HepG2 (cell line): Measurements from ENCODE around the gene WWTR1. TPM values are rescaled to one million over a fixed set of nuclear protein-coding genes. Genes with fewer than 3 reads are reported as not detected.
A peak's percentile ranks its signal among the peaks of the same experiment; 100 is the strongest.

ENCODE experiments used
- ATAD3A ChIP-seq: sonication (generic); formaldehyde crosslinking; IDR thresholded peaks from 2 replicates; pipeline ENCODE4 v1.4.0; 2020; ENCODE audit warnings: missing genetic modification reagents
- DNMT3B ChIP-seq: conservative IDR thresholded peaks from 2 replicates; pipeline ENCODE4 v1.6.1; 2016; ENCODE audit warnings: missing biosample characterization, control low read depth
- ERF ChIP-seq: IDR thresholded peaks from 2 replicates; pipeline ENCODE4 v1.6.1; 2018; ENCODE audit warnings: missing biosample characterization, missing genetic modification reagents
- FOXA3 ChIP-seq: IDR thresholded peaks from 2 replicates; pipeline ENCODE4 v1.6.1; 2016; ENCODE audit warnings: missing genetic modification reagents, missing compliant biosample characterization
- GTF2F1 ChIP-seq: fragments of 150-350 bp; IDR thresholded peaks from 2 replicates; pipeline ENCODE4 v1.6.1; 2014; ENCODE audit warnings: low read length
- HNF4G ChIP-seq, 2 experiments: sonication (generic) in 1 of 2; formaldehyde crosslinking in 1 of 2; IDR thresholded peaks; 2 replicates each; pipeline versions ENCODE4 v1.4.0 to v1.6.1; 2011 to 2020; ENCODE audit warnings: borderline replicate concordance in 2 of 2, low read depth in 2 of 2, mild to moderate bottlenecking in 2 of 2, low read length in 1 of 2, missing genetic modification reagents in 1 of 2, moderate library complexity in 1 of 2
- HNRNPUL1 ChIP-seq: fragments of 200-400 bp; formaldehyde crosslinking; IDR thresholded peaks from 2 replicates; pipeline ENCODE4 v1.6.1; 2017; ENCODE audit warnings: low read depth, mild to moderate bottlenecking, low read length, moderate library complexity
- MED13 ChIP-seq: sonication (generic); formaldehyde crosslinking; IDR thresholded peaks from 2 replicates; pipeline ENCODE4 v1.5.0; 2020; ENCODE audit warnings: missing genetic modification reagents
- NR2C2 ChIP-seq: sonication (generic); formaldehyde crosslinking; IDR thresholded peaks from 2 replicates; pipeline ENCODE4 v1.4.0; 2020; ENCODE audit warnings: missing genetic modification reagents, mild to moderate bottlenecking, moderate library complexity, borderline replicate concordance
- PHF20 ChIP-seq: sonication (generic); formaldehyde crosslinking; IDR thresholded peaks from 2 replicates; pipeline ENCODE4 v1.5.0; 2020; ENCODE audit warnings: mild to moderate bottlenecking, missing genetic modification reagents
- RBFOX2 ChIP-seq: fragments of 200-400 bp; formaldehyde crosslinking; IDR thresholded peaks from 2 replicates; pipeline ENCODE4 v1.6.1; 2017; ENCODE audit warnings: low read depth, mild to moderate bottlenecking, low read length
- SMAD1 ChIP-seq: sonication (generic); formaldehyde crosslinking; IDR thresholded peaks from 2 replicates; pipeline ENCODE4 v1.4.0; 2020; ENCODE audit warnings: missing genetic modification reagents, low read depth, mild to moderate bottlenecking, borderline replicate concordance
- SRSF4 ChIP-seq: fragments of 200-400 bp; formaldehyde crosslinking; IDR thresholded peaks from one replicate; pipeline ENCODE4 v1.6.1; 2018; ENCODE audit warnings: mild to moderate bottlenecking, low read depth, low read length, moderate library complexity; ENCODE audit not compliant: poor library complexity, severe bottlenecking
- TBX2 ChIP-seq: sonication (generic); formaldehyde crosslinking; IDR thresholded peaks from 2 replicates; pipeline ENCODE4 v1.5.0; 2020; ENCODE audit warnings: missing genetic modification reagents, mild to moderate bottlenecking, borderline replicate concordance
- TCF7 ChIP-seq: sonication (generic); IDR thresholded peaks from 2 replicates; pipeline ENCODE4 v1.6.1; 2016; ENCODE audit warnings: antibody characterized with exemption, low read depth
- TFE3 ChIP-seq: IDR thresholded peaks from 2 replicates; pipeline ENCODE4 v1.6.1; 2016
- ZBTB42 ChIP-seq: sonication (generic); formaldehyde crosslinking; IDR thresholded peaks from 2 replicates; pipeline ENCODE4 v1.5.0; 2020; ENCODE audit warnings: mild to moderate bottlenecking, missing genetic modification reagents
- ZBTB8A ChIP-seq: sonication (generic); formaldehyde crosslinking; IDR thresholded peaks from 2 replicates; pipeline ENCODE4 v1.4.0; 2020; ENCODE audit warnings: mild to moderate bottlenecking, low read depth, missing genetic modification reagents, borderline replicate concordance
- ZNF333 ChIP-seq: sonication (generic); formaldehyde crosslinking; IDR thresholded peaks from 2 replicates; pipeline ENCODE4 v1.4.0; 2020; ENCODE audit warnings: mild to moderate bottlenecking, missing genetic modification reagents, borderline replicate concordance
- ZNF562 ChIP-seq: sonication (generic); formaldehyde crosslinking; IDR thresholded peaks from 2 replicates; pipeline ENCODE4 v1.8.0; 2022; ENCODE audit warnings: missing genetic modification reagents, borderline replicate concordance
- ZNF782 ChIP-seq: sonication (generic); formaldehyde crosslinking; IDR thresholded peaks from 2 replicates; pipeline ENCODE4 v1.4.0; 2020; ENCODE audit warnings: missing genetic modification reagents, mild to moderate bottlenecking, borderline replicate concordance
- polyA plus RNA-seq, 8 experiments: library from polyadenylated mRNA; depleted of rRNA in 3 of 8; stranded (reverse) in 7 of 8; unstranded in 1 of 8; fragments of >200 nt; fragmentation: Illumina TruSeq in 4 of 8; extraction: Trizol in 4 of 8; gene quantifications; 2 replicates each; pipeline versions ENCODE4 v1.2.1 to v1.2.3, GENCODE V29; 2011 to 2016; ENCODE audit warnings: low read depth in 4 of 8, missing spikeins in 1 of 8, mixed read lengths in 1 of 8; ENCODE audit not compliant: insufficient read depth in 1 of 8
- total RNA-seq, 5 experiments: library from RNA; depleted of rRNA; stranded (reverse); fragments of >200 nt; fragmentation: Illumina TruSeq; extraction: Trizol; gene quantifications; 2 replicates each; pipeline ENCODE4 v1.2.3, GENCODE V29; 2016; ENCODE audit warnings: low read depth in 1 of 5
- TF ChIP-seq, protein P1 (sequence below): IDR thresholded peaks from 2 replicates; pipeline ENCODE4 v1.4.0; 2020; ENCODE audit warnings: mild to moderate bottlenecking, missing genetic modification reagents
- TF ChIP-seq, protein P2 (sequence below), 2 experiments: sonication (generic) in 1 of 2; formaldehyde crosslinking in 1 of 2; IDR thresholded peaks; 2 replicates each; pipeline versions ENCODE4 v1.4.0 to v1.6.1; 2018 to 2020; ENCODE audit warnings: missing genetic modification reagents in 2 of 2, borderline replicate concordance in 1 of 2, low read depth in 1 of 2, mild to moderate bottlenecking in 1 of 2, missing biosample characterization in 1 of 2

WWTR1 gene
- total and polyA plus RNA-seq, 2 of the 13 experiments (the other 11 are each of a cell fraction or from before 2014, with no cell fraction given): 19.7 to 139 TPM

DNA sequence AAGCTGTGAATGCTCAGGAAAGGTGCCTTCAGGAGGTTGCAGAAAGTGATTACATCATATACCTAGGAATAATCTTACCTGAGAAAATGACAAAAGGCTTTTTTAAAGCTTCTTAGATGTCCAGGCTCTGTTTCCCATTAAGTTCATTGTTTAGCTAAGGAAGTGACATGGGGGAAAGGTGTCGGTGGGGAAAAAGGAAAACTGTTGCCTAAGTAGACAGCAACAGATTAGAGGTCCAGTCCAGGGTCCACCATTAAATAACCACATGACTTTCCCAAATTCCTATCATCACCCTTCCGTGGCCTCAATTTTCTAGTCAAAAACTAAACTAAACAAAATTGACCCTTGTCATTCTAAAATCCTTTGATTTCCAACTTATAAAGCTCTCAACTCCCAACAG lies 4.3 kb downstream of the WWTR1 start (continued):
- TF ChIP-seq, protein P1, sequence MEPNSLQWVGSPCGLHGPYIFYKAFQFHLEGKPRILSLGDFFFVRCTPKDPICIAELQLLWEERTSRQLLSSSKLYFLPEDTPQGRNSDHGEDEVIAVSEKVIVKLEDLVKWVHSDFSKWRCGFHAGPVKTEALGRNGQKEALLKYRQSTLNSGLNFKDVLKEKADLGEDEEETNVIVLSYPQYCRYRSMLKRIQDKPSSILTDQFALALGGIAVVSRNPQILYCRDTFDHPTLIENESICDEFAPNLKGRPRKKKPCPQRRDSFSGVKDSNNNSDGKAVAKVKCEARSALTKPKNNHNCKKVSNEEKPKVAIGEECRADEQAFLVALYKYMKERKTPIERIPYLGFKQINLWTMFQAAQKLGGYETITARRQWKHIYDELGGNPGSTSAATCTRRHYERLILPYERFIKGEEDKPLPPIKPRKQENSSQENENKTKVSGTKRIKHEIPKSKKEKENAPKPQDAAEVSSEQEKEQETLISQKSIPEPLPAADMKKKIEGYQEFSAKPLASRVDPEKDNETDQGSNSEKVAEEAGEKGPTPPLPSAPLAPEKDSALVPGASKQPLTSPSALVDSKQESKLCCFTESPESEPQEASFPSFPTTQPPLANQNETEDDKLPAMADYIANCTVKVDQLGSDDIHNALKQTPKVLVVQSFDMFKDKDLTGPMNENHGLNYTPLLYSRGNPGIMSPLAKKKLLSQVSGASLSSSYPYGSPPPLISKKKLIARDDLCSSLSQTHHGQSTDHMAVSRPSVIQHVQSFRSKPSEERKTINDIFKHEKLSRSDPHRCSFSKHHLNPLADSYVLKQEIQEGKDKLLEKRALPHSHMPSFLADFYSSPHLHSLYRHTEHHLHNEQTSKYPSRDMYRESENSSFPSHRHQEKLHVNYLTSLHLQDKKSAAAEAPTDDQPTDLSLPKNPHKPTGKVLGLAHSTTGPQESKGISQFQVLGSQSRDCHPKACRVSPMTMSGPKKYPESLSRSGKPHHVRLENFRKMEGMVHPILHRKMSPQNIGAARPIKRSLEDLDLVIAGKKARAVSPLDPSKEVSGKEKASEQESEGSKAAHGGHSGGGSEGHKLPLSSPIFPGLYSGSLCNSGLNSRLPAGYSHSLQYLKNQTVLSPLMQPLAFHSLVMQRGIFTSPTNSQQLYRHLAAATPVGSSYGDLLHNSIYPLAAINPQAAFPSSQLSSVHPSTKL (CRISPR knock-in tag): peak; percentile 51
- TF ChIP-seq ZBTB42 (no peak), RBFOX2 (peak; percentile 43; the same call in 1 of the 2 replicates), ZNF333 (no peak), TCF7 (peak; percentile 67), GTF2F1 (no peak), SMAD1 (CRISPR knock-in tag) (no peak), ERF (CRISPR knock-in tag) (no peak), ZBTB8A (no peak), MED13 (CRISPR knock-in tag) (no peak), TFE3 (peak; percentile 85), NR2C2 (CRISPR knock-in tag) (peak; percentile 19; the same call in 1 of the 2 replicates), FOXA3 (0 out of 2 replicates have a peak, but pooled peaks have one; percentile 32), SRSF4 (no peak), ZNF782 (CRISPR knock-in tag) (no peak), DNMT3B (no peak), ZNF562 (no peak), TBX2 (peak; percentile 28; the same call in 1 of the 2 replicates), HNRNPUL1 (no peak), PHF20 (CRISPR knock-in tag) (no peak), HNF4G (IDR thresholded peaks at IDR 0.05; ENCODE audit: borderline replicate concordance, low read depth, low read length) (peak; percentile 68), HNF4G (CRISPR knock-in tag; IDR thresholded peaks at IDR 0.05; ENCODE audit: borderline replicate concordance, low read depth) (no peak), ATAD3A (CRISPR knock-in tag) (no peak)
- TF ChIP-seq, protein P2, sequence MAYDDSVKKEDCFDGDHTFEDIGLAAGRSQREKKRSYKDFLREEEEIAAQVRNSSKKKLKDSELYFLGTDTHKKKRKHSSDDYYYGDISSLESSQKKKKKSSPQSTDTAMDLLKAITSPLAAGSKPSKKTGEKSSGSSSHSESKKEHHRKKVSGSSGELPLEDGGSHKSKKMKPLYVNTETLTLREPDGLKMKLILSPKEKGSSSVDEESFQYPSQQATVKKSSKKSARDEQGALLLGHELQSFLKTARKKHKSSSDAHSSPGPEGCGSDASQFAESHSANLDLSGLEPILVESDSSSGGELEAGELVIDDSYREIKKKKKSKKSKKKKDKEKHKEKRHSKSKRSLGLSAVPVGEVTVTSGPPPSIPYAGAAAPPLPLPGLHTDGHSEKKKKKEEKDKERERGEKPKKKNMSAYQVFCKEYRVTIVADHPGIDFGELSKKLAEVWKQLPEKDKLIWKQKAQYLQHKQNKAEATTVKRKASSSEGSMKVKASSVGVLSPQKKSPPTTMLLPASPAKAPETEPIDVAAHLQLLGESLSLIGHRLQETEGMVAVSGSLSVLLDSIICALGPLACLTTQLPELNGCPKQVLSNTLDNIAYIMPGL (CRISPR knock-in tag; IDR thresholded peaks at IDR 0.05; ENCODE audit: borderline replicate concordance in 1 of 2, low read depth in 1 of 2): no peak
